Nephron progenitor cell (in vitro differentiated cells): Measurements from ENCODE around the gene CAPNS2.

Experiments used
- DNase-seq: peaks from one replicate; pipeline ENCODE4 v3.0.0; 2021
- H3K27ac Mint-ChIP-seq: 2 replicates; pipeline ENCODE4 v1.8.0; 2021; ENCODE audit warnings: mild to moderate bottlenecking, moderate library complexity, mixed read lengths
- H3K27me3 Mint-ChIP-seq: 2 replicates; pipeline ENCODE4 v1.8.0; 2021; ENCODE audit warnings: mild to moderate bottlenecking, low read depth, mixed read lengths; ENCODE audit not compliant: poor library complexity
- H3K36me3 Mint-ChIP-seq: 2 replicates; pipeline ENCODE4 v1.8.0; 2021; ENCODE audit warnings: low read depth, mixed read lengths
- H3K4me1 Mint-ChIP-seq: 2 replicates; pipeline ENCODE4 v1.8.0; 2021; ENCODE audit warnings: mixed read lengths
- H3K4me3 Mint-ChIP-seq: 2 replicates; pipeline ENCODE4 v1.8.0; 2021; ENCODE audit warnings: mild to moderate bottlenecking, moderate library complexity, mixed read lengths
- H3K9me3 Mint-ChIP-seq: 2 replicates; pipeline ENCODE4 v1.8.0; 2021; ENCODE audit warnings: mild to moderate bottlenecking, moderate library complexity, mixed read lengths
- TF ChIP-seq, protein P1 (sequence below): fragments of 200-600 bp; sonication (generic); IDR thresholded peaks from 2 replicates; pipeline ENCODE4 v1.5.0; 2021; ENCODE audit warnings: antibody characterized with exemption

The CAPNS2 gene

DNA sequence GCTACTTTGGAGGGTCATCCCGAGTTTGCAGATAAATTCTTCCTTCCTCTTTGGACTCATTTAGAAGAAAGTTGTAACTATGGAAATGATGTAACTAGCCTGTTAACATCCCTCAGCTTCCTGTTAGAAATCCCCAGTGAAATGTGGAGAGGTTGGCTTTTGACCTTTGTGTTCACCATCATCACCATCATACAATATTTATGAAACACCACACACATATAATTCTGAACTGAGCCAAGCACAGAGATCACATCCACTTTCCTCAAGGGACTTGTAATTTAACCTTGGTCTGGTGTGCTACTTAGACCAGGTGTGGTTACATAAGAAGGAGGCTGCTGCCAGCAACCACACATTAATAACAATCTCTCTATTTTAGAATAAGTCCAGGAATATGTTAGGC lies 2.5 kb downstream of the CAPNS2 start:
- TF ChIP-seq, protein P1, sequence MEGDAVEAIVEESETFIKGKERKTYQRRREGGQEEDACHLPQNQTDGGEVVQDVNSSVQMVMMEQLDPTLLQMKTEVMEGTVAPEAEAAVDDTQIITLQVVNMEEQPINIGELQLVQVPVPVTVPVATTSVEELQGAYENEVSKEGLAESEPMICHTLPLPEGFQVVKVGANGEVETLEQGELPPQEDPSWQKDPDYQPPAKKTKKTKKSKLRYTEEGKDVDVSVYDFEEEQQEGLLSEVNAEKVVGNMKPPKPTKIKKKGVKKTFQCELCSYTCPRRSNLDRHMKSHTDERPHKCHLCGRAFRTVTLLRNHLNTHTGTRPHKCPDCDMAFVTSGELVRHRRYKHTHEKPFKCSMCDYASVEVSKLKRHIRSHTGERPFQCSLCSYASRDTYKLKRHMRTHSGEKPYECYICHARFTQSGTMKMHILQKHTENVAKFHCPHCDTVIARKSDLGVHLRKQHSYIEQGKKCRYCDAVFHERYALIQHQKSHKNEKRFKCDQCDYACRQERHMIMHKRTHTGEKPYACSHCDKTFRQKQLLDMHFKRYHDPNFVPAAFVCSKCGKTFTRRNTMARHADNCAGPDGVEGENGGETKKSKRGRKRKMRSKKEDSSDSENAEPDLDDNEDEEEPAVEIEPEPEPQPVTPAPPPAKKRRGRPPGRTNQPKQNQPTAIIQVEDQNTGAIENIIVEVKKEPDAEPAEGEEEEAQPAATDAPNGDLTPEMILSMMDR: no peak
- Mint-ChIP-seq H3K36me3 (no peaks in the 10 kb centered on the region), H3K4me1 (no peaks in the 10 kb centered on the region), H3K9me3 (no peaks in the 10 kb centered on the region), H3K27me3 (no peaks in the 10 kb centered on the region), H3K27ac (no peak overlapping the region), H3K4me3 (no peak overlapping the region)
- no peak for DNase-seq

DNA sequence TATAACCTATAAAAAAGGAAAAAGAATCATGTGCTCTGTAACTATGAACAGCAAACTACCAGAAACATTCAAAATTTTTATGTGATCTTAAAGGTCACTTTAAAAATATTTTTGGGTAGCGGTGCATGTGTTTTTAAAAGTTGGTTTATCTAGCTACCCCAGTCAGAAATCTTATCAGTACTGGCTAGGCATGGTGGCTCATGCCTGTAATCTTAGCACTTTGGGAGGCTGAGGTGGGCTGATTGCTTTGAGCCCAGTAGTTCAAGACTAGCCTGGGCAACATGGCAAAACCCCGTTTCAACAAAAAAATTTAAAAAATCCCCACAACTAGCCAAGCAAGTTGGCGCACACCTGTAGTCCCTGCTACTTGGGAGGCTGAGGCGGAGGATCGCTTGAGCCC lies 3.7 kb downstream of the CAPNS2 start:
- no peaks in the 10 kb centered on the region for H3K27me3 Mint-ChIP-seq
- H3K36me3 Mint-ChIP-seq: no peaks in the 10 kb centered on the region
- no peak for DNase-seq
- TF ChIP-seq, protein P1: no peak
- no peaks in the 10 kb centered on the region for H3K4me1 Mint-ChIP-seq
- H3K4me3 Mint-ChIP-seq: no peak overlapping the region
- no peak overlapping the region for H3K27ac Mint-ChIP-seq
- no peaks in the 10 kb centered on the region for H3K9me3 Mint-ChIP-seq

DNA sequence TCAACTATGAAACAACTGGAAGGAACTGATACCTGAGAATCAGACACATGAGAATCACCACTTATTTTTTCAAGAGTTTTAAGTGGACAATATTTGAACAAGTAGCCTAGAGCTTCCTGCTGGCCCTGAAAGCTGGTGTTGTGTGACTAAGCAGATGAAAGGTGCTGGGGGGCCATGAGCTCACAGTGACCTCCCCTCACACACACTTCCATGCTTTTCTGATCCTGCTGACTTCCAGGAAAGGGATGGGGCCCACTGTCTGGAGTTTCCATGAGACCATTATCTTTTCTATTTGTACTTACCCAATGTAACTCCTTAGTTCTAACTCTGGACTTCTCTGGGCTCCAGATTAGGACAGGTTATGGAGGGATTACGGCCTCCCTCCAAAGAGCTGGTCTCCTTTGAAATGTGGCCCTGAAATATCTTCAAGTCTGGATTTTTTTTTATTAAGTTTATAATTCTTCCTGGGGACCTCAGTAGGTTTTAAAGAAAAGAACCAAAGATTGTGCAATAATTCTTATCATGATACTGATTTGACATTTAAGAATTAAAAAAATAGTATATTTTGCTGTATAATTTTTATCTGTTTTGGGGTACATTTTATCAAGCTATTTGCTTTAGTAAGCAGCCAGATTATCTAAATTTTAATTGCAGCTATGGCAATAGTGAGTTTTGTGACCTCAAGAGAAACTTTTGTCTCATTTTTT lies 4.9 kb downstream of the CAPNS2 start:
- H3K27me3 Mint-ChIP-seq: no peaks in the 10 kb centered on the region
- no peak overlapping the region for H3K27ac Mint-ChIP-seq
- no peaks in the 10 kb centered on the region for H3K4me1 Mint-ChIP-seq
- H3K36me3 Mint-ChIP-seq: no peaks in the 10 kb centered on the region
- no peak for DNase-seq
- no peak overlapping the region for H3K4me3 Mint-ChIP-seq
- H3K9me3 Mint-ChIP-seq: no peaks in the 10 kb centered on the region
- TF ChIP-seq, protein P1: no peak

DNA sequence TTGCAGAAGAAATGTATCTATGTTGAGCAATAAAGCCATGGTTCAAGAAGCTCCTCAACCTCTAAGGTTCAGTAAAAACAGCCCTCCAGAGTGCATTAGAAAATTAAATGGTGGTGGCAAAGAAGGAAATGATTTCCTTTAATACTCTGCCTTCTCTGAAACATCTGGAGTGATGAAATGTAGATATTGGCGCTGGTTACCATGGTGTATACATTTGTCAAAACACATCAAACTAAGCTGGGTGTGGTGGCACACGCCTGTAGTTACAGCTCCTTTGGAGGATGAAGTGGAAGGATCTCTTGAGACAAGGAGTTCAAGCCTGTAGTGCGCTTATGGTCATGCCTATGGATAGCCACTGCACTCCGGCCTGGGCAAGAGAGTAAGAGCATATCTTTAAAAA lies 6.0 kb downstream of the CAPNS2 start:
- DNase-seq: no peak
- Mint-ChIP-seq H3K4me1 (no peaks in the 10 kb centered on the region), H3K9me3 (no peaks in the 10 kb centered on the region), H3K36me3 (no peaks in the 10 kb centered on the region), H3K27me3 (no peaks in the 10 kb centered on the region), H3K27ac (no peak overlapping the region), H3K4me3 (no peak overlapping the region)
- TF ChIP-seq, protein P1: no peak

DNA sequence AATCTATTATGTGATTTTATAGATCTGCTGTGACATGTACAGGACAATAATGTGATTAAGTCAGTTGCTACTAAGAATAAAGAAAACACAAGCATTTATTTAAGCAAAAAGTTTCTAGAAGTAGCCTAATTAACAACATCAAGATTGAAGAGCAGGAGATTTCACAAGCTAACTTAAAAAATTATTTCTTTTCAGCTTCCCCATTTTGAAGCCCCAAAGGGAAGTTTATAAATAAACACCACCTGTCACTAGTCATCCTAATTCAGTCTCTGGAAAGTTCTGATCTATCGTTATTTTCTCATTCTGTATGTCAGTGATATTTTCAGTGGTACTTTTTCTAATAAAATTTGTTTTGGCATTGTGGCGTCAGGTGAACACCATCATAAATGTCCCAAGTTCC lies 8.3 kb downstream of the CAPNS2 start:
- Mint-ChIP-seq H3K9me3 (no peaks in the 10 kb centered on the region), H3K4me3 (no peak overlapping the region), H3K27me3 (no peaks in the 10 kb centered on the region), H3K27ac (no peak overlapping the region), H3K4me1 (no peaks in the 10 kb centered on the region), H3K36me3 (no peaks in the 10 kb centered on the region)
- TF ChIP-seq, protein P1: no peak
- DNase-seq: no peak

DNA sequence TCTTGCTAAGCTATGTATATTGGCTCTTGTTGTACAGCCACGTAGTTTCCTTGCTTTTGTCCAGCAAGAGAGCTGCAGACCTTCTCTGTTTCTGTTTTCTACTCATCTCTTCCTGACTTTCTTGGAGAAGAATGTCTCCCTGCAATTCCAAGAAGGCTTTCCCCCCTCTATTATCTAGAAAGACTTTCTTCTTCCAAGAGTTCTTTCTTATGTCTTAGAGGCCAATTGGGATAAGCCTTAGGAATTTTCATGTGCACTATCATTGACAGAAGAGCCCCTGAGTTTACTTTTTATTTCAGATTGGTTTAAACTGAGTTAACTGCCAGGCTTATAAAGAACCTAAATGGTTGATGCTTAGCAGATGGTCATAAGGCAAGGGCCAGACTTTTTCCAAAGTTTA lies 9.0 kb downstream of the CAPNS2 start:
- H3K4me1 Mint-ChIP-seq: no peaks in the 10 kb centered on the region
- H3K27ac Mint-ChIP-seq: no peak overlapping the region
- no peaks in the 10 kb centered on the region for H3K27me3 Mint-ChIP-seq
- no peak overlapping the region for H3K4me3 Mint-ChIP-seq
- TF ChIP-seq, protein P1: no peak
- no peaks in the 10 kb centered on the region for H3K9me3 Mint-ChIP-seq
- no peaks in the 10 kb centered on the region for H3K36me3 Mint-ChIP-seq
- DNase-seq: no peak
